NCI-H2171 (cell line): ENCODE results near the gene ITGB1.

Experiments
- DNase-seq: peaks from one replicate; lab custom pipeline; 2025; lab: John Stamatoyannopoulos, UW

Gene ITGB1

GRCh38 chr10:32955299-32955772, 2.7 kb downstream of the ITGB1 start:
- no peak for DNase-seq

GRCh38 chr10:32954545-32955298, 3.3 kb downstream of the ITGB1 start:
- no peak for DNase-seq

GRCh38 chr10:32954080-32954479, 4.0 kb downstream of the ITGB1 start:
- DNase-seq, result no peak

GRCh38 chr10:32953277-32953927, 4.6 kb downstream of the ITGB1 start:
- no peak for DNase-seq

GRCh38 chr10:32952541-32953276, 5.3 kb downstream of the ITGB1 start:
- no peak for DNase-seq

GRCh38 chr10:32952094-32952493, 5.9 kb downstream of the ITGB1 start:
- DNase-seq, result no peak

GRCh38 chr10:32951111-32951510, 6.9 kb downstream of the ITGB1 start:
- no peak for DNase-seq

GRCh38 chr10:32950591-32951108, 7.4 kb downstream of the ITGB1 start:
- DNase-seq, result no peak

- DNase-seq, result no peak
Measured at GRCh38 chr10:32949221-32949678, 8.8 kb downstream of the ITGB1 start.

- DNase-seq, result no peak
Measured at GRCh38 chr10:32948451-32948850, 9.6 kb downstream of the ITGB1 start.

GRCh38 chr10:32947586-32947985, 10.4 kb downstream of the ITGB1 start:
- no peak for DNase-seq

- DNase-seq, result no peak
Measured at GRCh38 chr10:32946108-32946507, 11.9 kb downstream of the ITGB1 start.

- no peak for DNase-seq
Measured at GRCh38 chr10:32943854-32944661, 14.0 kb downstream of the ITGB1 start.

- DNase-seq, result no peak
Measured at GRCh38 chr10:32943395-32943794, 14.6 kb downstream of the ITGB1 start.

GRCh38 chr10:32942081-32942480, 15.9 kb downstream of the ITGB1 start:
- no peak for DNase-seq

GRCh38 chr10:32941357-32941756, 16.7 kb downstream of the ITGB1 start:
- no peak for DNase-seq

GRCh38 chr10:32940321-32941301, 17.4 kb downstream of the ITGB1 start:
- DNase-seq, result no peak

- no peak for DNase-seq
Measured at GRCh38 chr10:32939296-32940111, 18.5 kb downstream of the ITGB1 start.

GRCh38 chr10:32938554-32939061, 19.4 kb downstream of the ITGB1 start:
- DNase-seq, result no peak
